HG03378 (cell line): ENCODE data around the gene AQP12B.

Experiments
- ATAC-seq: cut with Tn5 transposase; IDR thresholded peaks from one replicate; pipeline ENCODE4 v1.9.1; 2021; ENCODE audit warnings: mild to moderate bottlenecking, moderate library complexity; ENCODE audit not compliant: unreplicated experiment

The AQP12B gene

GRCh38 chr2:240650254-240650965 is 32.3 kb downstream of the AQP12B start:
- ATAC-seq = no peak

- no peak for ATAC-seq
These were observed 33.4 kb downstream of the AQP12B start for GRCh38 chr2:240649331-240649730.

DNA sequence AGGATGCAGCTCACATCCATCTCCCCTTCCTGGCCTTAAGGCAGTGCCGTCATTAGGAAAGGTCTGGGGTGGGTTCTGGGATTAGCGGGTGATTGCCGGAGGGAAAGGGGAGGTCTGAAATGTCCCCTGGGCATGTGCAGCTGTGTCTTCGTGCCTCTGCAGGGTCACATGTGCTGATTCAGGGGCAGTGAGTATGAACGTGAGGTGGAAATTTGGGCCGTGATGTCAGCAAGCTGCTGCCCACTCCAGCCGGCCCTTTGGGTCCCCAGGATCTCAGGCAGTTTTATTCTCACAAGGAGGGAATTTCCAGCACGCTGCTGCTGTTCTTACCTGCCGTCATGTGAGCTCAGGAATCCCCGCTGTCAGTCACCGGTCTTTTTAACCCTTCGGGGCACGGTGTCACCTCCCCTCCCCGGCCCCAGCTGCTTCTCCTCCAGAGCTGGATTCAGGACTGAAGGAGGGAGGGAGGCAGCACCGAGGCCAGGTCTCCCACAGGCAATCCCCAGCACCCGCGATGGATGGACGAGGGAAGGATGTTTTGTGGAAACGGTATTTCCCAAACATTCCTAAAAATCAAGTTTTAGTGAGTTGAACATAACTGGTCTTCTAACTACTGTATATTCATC is 33.9 kb downstream of the AQP12B start:
- no peak for ATAC-seq

DNA sequence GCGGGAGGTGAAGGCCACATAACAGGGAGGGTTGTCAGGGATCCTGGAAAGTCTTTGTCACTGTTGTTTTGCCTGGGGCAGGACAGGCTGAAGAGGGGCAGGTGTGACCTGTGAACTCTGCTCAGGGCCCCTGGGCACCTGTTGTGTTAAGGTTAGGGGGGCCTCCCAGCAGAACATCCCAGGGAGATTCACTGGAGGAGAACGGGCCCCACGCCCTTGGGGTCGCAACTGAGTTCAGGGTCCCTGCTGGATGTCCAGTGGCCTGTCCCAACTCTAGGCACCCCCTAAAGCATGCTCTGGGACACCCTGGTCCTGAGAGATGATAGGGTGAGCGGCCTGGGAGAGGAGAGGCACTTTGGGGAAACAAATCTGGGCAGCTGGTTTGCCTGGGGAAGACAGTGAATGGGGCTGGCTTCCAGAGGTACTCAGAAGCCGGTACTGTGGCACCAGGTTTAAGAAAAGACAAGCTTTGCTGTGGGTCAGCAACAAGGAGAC is 34.5 kb downstream of the AQP12B start:
- no peak for ATAC-seq

- ATAC-seq = no peak
These were observed 35.1 kb downstream of the AQP12B start for GRCh38 chr2:240647503-240648154.

DNA sequence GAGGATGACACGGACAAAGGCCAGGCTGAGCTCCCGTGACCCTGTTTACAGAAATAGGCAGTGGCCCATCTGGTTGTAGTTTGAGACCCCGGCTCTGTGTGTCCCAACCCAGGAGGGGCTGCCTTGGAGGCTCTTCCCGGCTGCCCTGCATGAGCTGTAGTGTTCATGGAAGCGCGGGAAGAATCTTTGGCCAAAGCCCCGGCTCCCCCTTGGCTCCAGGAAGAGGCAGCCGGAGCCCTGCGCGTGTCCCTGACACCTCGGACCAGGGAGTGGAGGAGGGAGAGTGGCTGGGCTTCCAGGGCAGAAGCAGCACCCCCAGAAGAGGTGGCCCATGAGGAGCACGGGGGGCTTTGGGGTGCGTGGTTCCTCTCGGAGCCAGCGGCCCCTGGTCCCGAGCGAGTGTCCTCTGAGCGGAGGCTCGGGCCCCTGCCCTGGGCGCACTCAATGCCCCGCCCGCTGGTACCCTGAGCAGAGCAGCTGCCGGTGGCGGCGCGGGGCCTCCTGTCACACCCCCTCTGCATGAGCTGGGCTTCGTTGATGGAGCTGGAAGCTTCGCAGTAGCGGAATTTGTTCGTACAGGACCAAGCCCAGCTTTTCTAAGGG is 35.7 kb downstream of the AQP12B start:
- no peak for ATAC-seq

- ATAC-seq = no peak
These were observed 36.3 kb downstream of the AQP12B start for GRCh38 chr2:240646176-240646899.

GRCh38 chr2:240645801-240646175 is 36.9 kb downstream of the AQP12B start:
- no peak for ATAC-seq

DNA sequence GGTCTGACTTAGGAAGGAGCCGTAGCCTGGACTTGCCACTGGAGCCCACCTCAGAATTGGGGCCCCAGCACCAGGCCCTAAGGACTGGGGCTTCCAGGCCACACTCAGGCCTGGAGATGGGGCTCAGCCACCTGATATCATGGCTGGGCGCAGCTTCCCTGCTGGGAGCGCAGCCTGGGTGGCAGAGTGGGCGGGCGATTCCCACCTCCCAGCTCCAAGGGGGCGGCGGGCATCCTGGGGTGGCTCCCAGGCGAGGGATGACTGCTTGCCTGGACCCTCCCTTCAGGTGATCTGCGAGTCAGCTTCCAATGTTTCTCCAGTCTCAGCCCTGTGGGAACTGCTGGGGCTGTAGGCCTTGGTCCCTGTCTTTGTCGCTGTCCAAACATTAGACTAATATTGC is 37.3 kb downstream of the AQP12B start:
- ATAC-seq = no peak

DNA sequence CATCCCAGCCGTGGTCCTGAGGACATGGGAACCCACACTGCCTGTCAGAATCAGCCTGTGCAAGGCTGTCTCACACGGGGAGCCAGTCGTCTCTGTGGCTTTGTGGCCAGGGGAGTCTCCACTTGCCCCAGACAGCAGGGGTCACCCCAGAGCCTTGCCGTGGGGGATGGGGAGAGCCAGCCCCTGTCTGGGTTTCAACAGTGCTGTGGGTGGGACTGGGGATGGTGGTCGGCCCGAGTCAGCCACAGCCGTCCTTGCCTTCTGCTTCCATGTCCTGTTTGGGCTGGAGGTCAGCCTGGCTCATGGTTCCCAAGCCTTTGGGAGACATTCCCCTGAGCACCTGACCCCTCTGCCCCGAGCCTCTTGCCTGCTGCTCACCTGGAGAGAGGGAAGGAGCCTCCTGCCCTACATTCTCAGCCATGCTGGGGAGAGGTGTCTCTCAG is 37.8 kb downstream of the AQP12B start:
- no peak for ATAC-seq

GRCh38 chr2:240644171-240644651 is 38.5 kb downstream of the AQP12B start:
- no peak for ATAC-seq

DNA sequence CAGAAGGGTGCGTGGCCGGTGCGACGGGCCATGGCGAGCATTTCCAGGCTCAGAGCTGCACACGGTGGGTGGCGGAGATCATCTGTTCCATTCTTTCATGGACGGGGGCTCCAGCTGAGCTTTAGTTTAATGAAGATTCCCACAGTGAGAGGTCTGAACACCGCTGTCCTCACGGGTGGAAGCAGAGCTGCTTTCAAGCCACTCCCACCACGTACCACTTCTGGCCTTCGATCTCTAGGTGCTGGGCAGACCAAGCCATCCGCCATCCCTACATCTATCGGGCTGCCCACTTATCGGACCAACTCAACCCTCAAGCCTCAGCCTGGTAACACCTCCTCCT is 38.9 kb downstream of the AQP12B start:
- ATAC-seq = no peak

DNA sequence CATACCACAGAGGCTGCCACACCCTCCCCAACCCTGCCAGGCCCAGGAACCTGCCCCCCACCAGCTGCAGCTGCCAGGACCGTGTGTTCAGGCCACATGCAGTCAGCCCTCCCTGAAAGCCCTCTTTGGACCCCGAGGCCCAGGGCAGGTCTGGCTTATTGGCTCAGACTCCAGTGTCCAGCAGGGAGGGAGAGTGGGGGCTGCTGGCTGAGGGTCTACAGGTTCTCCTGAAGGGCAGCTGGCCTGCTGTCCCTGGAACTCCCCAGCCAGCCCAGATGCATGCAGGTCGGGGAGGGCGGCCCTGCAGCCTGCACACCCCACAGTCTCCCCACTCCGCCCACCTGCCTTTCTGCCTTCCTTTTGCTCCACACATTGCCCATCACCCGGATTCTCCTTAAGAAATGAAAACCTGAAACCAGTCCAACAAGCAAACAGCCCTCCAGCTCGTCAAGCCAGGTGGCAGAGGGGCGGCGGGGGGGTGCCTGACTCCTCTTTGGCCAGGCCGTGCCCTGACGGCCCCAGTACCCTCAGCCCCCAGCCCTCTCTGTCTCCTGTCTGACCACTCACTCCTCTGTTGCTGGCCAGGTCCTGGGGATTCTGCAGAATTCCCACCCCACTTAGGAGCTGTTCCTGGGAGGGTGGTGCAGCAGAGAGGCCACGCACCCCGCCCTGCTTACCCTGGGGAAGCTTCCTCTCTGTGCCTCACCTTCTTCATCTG is 39.4 kb downstream of the AQP12B start:
- no peak for ATAC-seq

- ATAC-seq = no peak
These were observed 39.9 kb downstream of the AQP12B start for GRCh38 chr2:240642806-240643092.

DNA sequence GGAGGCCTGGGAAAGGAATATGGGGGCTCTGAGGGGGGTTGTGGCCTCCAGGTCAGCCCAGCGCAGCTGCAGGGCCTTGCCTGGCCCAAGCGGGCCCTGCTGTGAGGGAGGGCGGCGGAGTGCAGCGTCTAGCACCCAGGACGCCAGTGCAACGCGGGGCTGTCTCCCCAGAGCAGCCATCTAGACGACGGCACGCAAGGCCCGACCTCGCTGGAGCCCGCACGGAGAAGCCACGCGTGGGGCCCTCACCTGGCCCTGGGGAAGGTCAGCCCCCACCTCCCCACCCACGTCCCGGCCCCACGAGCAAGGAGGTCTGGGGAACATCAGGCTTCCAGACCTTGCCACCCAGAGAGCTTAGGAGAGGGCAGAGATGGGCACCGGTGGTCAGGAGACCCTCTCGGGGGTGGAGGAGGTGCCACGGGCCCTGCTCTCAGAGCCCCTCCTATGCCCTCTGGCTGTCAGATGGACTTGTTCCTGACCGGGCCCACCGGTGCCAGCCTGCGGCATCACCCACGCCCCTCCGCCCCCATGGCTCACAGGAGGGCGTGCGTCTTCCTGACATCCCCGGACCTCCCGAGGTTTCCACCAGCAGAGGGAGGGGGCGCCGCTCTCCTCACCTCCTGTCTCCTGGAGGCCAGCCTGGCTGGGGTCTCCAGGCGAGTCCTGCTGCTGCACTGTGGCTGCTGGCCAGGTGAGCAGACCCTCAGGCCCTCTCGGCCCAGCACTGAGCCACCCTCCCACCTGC is 40.5 kb downstream of the AQP12B start:
- ATAC-seq = no peak

DNA sequence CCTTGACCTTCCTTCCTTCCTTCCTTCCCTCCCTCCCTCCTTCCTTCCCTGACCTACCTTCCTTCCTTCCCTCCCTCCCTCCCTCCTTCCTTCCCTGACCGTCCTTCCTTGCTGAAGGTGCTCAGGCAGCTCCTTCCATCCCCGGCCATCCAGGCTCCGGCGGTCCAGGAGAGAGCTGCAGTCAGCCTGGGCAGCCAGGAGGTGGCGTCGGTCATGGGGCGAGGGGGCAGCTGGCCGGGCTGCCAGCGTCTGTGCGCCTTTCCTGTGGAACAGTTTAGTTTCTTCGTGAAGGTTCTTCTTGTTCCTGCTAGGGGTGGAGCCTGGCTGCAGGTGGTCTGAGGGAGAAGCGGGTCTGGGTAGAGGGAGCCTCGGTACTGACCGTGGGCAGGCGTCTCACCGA is 41.7 kb downstream of the AQP12B start:
- ATAC-seq = no peak

- no peak for ATAC-seq
These were observed 43.1 kb downstream of the AQP12B start for GRCh38 chr2:240639566-240639965.

GRCh38 chr2:240638512-240639160 is 44.0 kb downstream of the AQP12B start:
- no peak for ATAC-seq

DNA sequence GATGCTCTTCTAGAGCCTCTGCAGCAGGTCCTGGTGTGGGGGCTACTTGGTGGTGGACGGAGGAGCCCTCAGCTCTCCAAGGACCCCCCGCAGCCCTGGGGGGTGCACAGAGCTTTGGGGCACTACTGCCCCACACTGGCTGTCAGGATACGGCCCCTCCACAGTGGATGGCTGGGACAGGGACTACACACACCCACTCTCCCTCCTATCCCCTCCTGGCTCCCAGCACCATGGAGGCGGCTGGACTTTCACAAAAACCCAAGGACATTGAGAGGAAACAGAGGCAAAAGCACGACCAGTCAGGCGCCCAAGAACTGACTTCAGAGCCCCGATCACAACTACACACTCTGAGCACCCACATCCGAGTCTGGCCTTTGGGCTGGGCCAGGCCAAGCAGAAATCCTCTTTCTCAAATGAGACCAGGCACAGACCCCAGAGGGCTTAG is 44.8 kb downstream of the AQP12B start:
- ATAC-seq = no peak
